Suprapubic skin (tissue), 3 donors: ENCODE results near the gene HSPB9.

Experiments used
- CTCF ChIP-seq, 2 donors: fragments of 200-600 bp in 1 of 2; fragments of 450-650 bp in 1 of 2; sonication (generic) in 1 of 2; IDR thresholded peaks; one replicate each; pipeline ENCODE4 v1.5.1; 2016 to 2019; ENCODE audit warnings: antibody characterized with exemption in 2 of 2, mild to moderate bottlenecking in 1 of 2, moderate library complexity in 1 of 2
- EP300 ChIP-seq: sonication (generic); formaldehyde crosslinking; IDR thresholded peaks from one replicate; pipeline ENCODE4 v1.6.1; 2017; ENCODE audit warnings: antibody characterized with exemption
- POLR2A ChIP-seq, 2 donors: fragments of 450-650 bp; IDR thresholded peaks; one replicate each; pipeline ENCODE4 v1.6.1; 2017; ENCODE audit warnings: antibody characterized with exemption in 2 of 2, mild to moderate bottlenecking in 2 of 2, moderate library complexity in 2 of 2

GRCh38 chr17:42133461-42134041 lies 10.9 kb downstream of the HSPB9 start:
- TF ChIP-seq CTCF (IDR thresholded peaks at IDR 0.05) (no peak), POLR2A (IDR thresholded peaks at IDR 0.05) (no peak), EP300 (no peak)
